ENCODE measurements around the gene PSG11.
"Not testable (repeated sequence)": the region's sequence is repeated elsewhere in the genome, so short reads cannot be mapped to it uniquely, and the experiment has no call there.

GRCh38 chr19:43026369-43026768 is at the start of gene PSG11:
- not testable (repeated sequence) for TF ChIP-seq CTCF (conservative IDR thresholded peaks at IDR 0.05); ZFX (IDR thresholded peaks at IDR 0.05)

All from C4-2B (cell line).